ENCODE data around the gene CORO2A.
"Not testable (repeated sequence)": the region's sequence is repeated elsewhere in the genome, so short reads cannot be mapped to it uniquely, and the experiment has no call there.

CORO2A gene

GRCh38 chr9:98132806-98133631, 59.4 kb downstream of the CORO2A start:
- no peak overlapping the region for H3K4me3 ChIP-seq (ENCODE audit: low read depth, low read length)
- no peak for TF ChIP-seq CTCF (IDR thresholded peaks at IDR 0.05; ENCODE audit: low read depth, low read length)

GRCh38 chr9:98132158-98132557, 60.3 kb downstream of the CORO2A start:
- no peak overlapping the region for H3K4me3 ChIP-seq (ENCODE audit: low read depth, low read length)
- TF ChIP-seq CTCF (IDR thresholded peaks at IDR 0.05; ENCODE audit: low read depth, low read length), result no peak

- no peak overlapping the region for H3K4me3 ChIP-seq (ENCODE audit: low read depth, low read length)
- TF ChIP-seq CTCF (IDR thresholded peaks at IDR 0.05; ENCODE audit: low read depth, low read length), result no peak
These were observed 61.7 kb downstream of the CORO2A start for GRCh38 chr9:98130576-98131228.

GRCh38 chr9:98130060-98130459, 62.4 kb downstream of the CORO2A start:
- H3K4me3 ChIP-seq (ENCODE audit: low read depth, low read length), result not testable (repeated sequence)

- H3K4me3 ChIP-seq (ENCODE audit: low read depth, low read length), result no peak overlapping the region
- TF ChIP-seq CTCF (IDR thresholded peaks at IDR 0.05; ENCODE audit: low read depth, low read length), result no peak
These were observed 63.0 kb downstream of the CORO2A start for GRCh38 chr9:98129451-98129881.

GRCh38 chr9:98128316-98128715, 64.1 kb downstream of the CORO2A start:
- no peak overlapping the region for H3K4me3 ChIP-seq (ENCODE audit: low read depth, low read length)
- no peak for TF ChIP-seq CTCF (IDR thresholded peaks at IDR 0.05; ENCODE audit: low read depth, low read length)

GRCh38 chr9:98127226-98127625, 65.2 kb downstream of the CORO2A start:
- no peak for TF ChIP-seq CTCF (IDR thresholded peaks at IDR 0.05; ENCODE audit: low read depth, low read length)
- H3K4me3 ChIP-seq (ENCODE audit: low read depth, low read length), result no peak overlapping the region
